IPS-20b (cell line): ENCODE results near the gene ACO1.
A peak's percentile ranks its signal among the peaks of the same experiment; 100 is the strongest.
"Not testable (repeated sequence)": the region's sequence is repeated elsewhere in the genome, so short reads cannot be mapped to it uniquely, and the experiment has no call there.

Experiments
- H3K27ac ChIP-seq: one replicate; pipeline ENCODE4 v1.5.1; 2013; ENCODE audit warnings: low read length
- H3K27me3 ChIP-seq: 2 replicates; pipeline ENCODE4 v1.6.1; 2013; ENCODE audit warnings: mild to moderate bottlenecking, low read length, inconsistent platforms; ENCODE audit not compliant: insufficient read depth
- H3K36me3 ChIP-seq: 2 replicates; pipeline ENCODE4 v1.6.1; 2013; ENCODE audit warnings: low read depth, mild to moderate bottlenecking, inconsistent platforms, low read length, moderate library complexity; ENCODE audit not compliant: insufficient read depth
- H3K4me1 ChIP-seq: 2 replicates; pipeline ENCODE4 v1.6.1; 2013; ENCODE audit warnings: mild to moderate bottlenecking, control low read depth, inconsistent platforms, low read length, moderate library complexity; ENCODE audit not compliant: insufficient read depth
- H3K4me3 ChIP-seq: 2 replicates; pipeline ENCODE4 v1.5.1; 2013; ENCODE audit warnings: mild to moderate bottlenecking, low read length, inconsistent platforms
- H3K9ac ChIP-seq: 2 replicates; pipeline ENCODE4 v1.6.1; 2013; ENCODE audit warnings: low read depth, mild to moderate bottlenecking, inconsistent platforms, low read length, moderate library complexity
- H3K9me3 ChIP-seq: 2 replicates; pipeline ENCODE4 v1.6.1; 2013; ENCODE audit warnings: mild to moderate bottlenecking, low read depth, low read length, inconsistent platforms; ENCODE audit not compliant: insufficient read depth

The ACO1 gene

DNA sequence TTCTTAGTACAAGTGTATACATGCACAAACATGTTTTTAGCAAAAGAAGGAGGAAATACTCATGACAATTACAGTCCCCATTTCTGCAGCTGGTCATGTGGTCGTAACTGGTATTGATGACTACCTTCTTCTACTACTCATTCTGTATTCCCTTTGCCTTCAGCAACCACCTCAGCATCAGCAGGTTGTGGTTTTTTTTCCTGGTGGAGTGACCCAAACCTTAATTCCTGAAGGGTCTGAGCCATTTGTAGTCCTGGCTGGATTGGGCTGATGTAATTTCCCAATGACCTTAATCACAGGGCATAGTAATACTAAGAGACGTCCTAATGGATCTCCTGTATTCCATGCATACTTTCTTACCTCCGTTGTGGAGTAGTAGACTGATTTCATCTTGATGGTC lies 31.0 kb upstream of the ACO1 start:
- not testable (repeated sequence) for H3K27ac ChIP-seq, H3K27me3 ChIP-seq, H3K4me1 ChIP-seq, H3K36me3 ChIP-seq, H3K9me3 ChIP-seq, H3K9ac ChIP-seq, H3K4me3 ChIP-seq

DNA sequence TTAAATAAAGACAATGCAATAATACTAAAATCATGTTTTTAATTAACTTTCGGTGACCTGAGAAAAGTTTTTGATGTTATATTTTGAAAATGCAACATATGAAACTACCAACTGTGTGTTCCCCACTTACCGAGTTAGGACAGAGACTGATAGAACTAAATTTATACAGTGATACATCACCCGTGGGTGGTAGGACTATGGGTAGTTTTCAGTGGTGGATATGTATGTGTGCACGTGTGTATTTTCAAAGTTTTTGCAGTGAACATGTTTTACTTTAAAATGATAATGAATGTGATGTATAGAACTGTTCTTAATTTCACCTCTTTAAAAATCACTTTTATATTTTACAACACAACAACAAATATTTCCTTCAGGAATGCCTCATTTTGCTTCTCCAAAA lies 25.0 kb upstream of the ACO1 start:
- H3K9ac ChIP-seq = no peak overlapping the region
- H3K27ac ChIP-seq = no peak overlapping the region
- no peaks in the 10 kb centered on the region for H3K27me3 ChIP-seq
- no peaks in the 10 kb centered on the region for H3K9me3 ChIP-seq
- H3K4me1 ChIP-seq = no peaks in the 10 kb centered on the region
- H3K36me3 ChIP-seq = no peaks in the 10 kb centered on the region
- no peak overlapping the region for H3K4me3 ChIP-seq

- Histone ChIP-seq H3K36me3 (no peaks in the 10 kb centered on the region), H3K4me1 (no peaks in the 10 kb centered on the region), H3K27me3 (no peaks in the 10 kb centered on the region), H3K4me3 (no peak overlapping the region), H3K27ac (no peak overlapping the region), H3K9me3 (no peaks in the 10 kb centered on the region), H3K9ac (no peak overlapping the region)
Measured at GRCh38 chr9:32360983-32361673, 23.3 kb upstream of the ACO1 start.

DNA sequence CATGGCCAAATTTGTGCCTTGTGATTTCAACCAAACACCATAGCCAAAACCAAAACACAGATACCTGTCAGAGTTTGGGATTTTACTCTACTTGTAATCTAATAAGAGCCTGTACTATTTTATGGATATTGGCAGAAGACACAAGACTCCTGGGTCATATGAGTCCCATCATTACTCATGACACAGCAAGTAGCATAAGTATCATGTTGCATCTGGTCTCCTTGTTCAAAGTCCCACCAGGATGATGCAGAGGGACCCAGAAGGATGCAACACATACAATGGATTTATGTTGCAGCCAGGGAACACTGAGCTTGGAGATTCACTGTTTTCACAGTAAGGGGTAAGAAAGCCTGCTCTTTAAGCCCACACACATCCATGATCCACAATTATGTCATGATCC lies 13.2 kb upstream of the ACO1 start:
- Histone ChIP-seq H3K4me3 (no peak overlapping the region), H3K4me1 (no peaks in the 10 kb centered on the region), H3K27me3 (no peaks in the 10 kb centered on the region), H3K9ac (no peak overlapping the region), H3K36me3 (no peaks in the 10 kb centered on the region), H3K27ac (no peak overlapping the region), H3K9me3 (peaks cover 9% of the 10 kb centered on the region; the same call in 1 of the 2 replicates)

GRCh38 chr9:32371679-32372078 lies 12.8 kb upstream of the ACO1 start:
- H3K9me3 ChIP-seq = peaks cover 9% of the 10 kb centered on the region; the same call in 1 of the 2 replicates
- no peaks in the 10 kb centered on the region for H3K4me1 ChIP-seq
- no peak overlapping the region for H3K27ac ChIP-seq
- H3K9ac ChIP-seq = no peak overlapping the region
- H3K36me3 ChIP-seq = no peaks in the 10 kb centered on the region
- H3K4me3 ChIP-seq = no peak overlapping the region
- no peaks in the 10 kb centered on the region for H3K27me3 ChIP-seq

DNA sequence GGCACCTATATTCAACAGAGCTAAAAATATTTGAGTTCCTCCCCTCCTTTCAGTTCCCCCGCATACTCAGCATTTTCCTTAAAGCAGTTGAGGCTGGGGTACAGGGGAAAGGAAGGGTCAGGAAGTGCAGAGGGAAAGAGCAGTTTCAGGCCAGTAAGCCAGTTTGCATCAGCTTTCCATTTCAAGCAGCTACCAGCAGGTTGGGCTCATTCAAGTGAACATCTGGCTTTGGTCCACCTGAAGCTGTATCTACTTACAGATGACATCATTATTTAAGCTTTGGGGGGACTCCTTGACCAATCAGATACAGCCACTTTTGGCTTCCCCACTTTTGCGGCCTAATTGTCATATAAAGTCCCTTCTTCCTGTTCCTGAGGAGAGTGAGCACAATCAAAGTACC lies 8.2 kb upstream of the ACO1 start:
- Histone ChIP-seq H3K9ac (no peak overlapping the region), H3K4me1 (no peaks in the 10 kb centered on the region), H3K27ac (no peak overlapping the region), H3K36me3 (no peaks in the 10 kb centered on the region), H3K9me3 (no peaks in the 10 kb centered on the region), H3K27me3 (peaks cover 7% of the 10 kb centered on the region), H3K4me3 (no peak overlapping the region)

- Histone ChIP-seq H3K4me3 (no peak overlapping the region), H3K27me3 (peaks cover 29% of the 10 kb centered on the region), H3K4me1 (0 out of 2 replicates have a peak, but pooled peaks cover under 1% of the 10 kb centered on the region), H3K27ac (no peak overlapping the region), H3K9me3 (no peaks in the 10 kb centered on the region), H3K36me3 (no peaks in the 10 kb centered on the region), H3K9ac (no peak overlapping the region)
Measured at GRCh38 chr9:32378496-32378895, 5.9 kb upstream of the ACO1 start.

- Histone ChIP-seq H3K4me3 (no peak overlapping the region), H3K9ac (no peak overlapping the region), H3K27me3 (peaks cover 35% of the 10 kb centered on the region), H3K27ac (no peak overlapping the region), H3K4me1 (0 out of 2 replicates have a peak, but pooled peaks cover 3% of the 10 kb centered on the region), H3K36me3 (no peaks in the 10 kb centered on the region), H3K9me3 (no peaks in the 10 kb centered on the region)
Measured at GRCh38 chr9:32378993-32379729, 5.3 kb upstream of the ACO1 start.

GRCh38 chr9:32380944-32381343 lies 3.5 kb upstream of the ACO1 start:
- Histone ChIP-seq H3K27me3 (peaks cover 40% of the 10 kb centered on the region), H3K36me3 (no peaks in the 10 kb centered on the region), H3K4me1 (0 out of 2 replicates have a peak, but pooled peaks cover 3% of the 10 kb centered on the region), H3K27ac (no peak overlapping the region), H3K4me3 (no peak overlapping the region), H3K9me3 (no peaks in the 10 kb centered on the region), H3K9ac (no peak overlapping the region)

DNA sequence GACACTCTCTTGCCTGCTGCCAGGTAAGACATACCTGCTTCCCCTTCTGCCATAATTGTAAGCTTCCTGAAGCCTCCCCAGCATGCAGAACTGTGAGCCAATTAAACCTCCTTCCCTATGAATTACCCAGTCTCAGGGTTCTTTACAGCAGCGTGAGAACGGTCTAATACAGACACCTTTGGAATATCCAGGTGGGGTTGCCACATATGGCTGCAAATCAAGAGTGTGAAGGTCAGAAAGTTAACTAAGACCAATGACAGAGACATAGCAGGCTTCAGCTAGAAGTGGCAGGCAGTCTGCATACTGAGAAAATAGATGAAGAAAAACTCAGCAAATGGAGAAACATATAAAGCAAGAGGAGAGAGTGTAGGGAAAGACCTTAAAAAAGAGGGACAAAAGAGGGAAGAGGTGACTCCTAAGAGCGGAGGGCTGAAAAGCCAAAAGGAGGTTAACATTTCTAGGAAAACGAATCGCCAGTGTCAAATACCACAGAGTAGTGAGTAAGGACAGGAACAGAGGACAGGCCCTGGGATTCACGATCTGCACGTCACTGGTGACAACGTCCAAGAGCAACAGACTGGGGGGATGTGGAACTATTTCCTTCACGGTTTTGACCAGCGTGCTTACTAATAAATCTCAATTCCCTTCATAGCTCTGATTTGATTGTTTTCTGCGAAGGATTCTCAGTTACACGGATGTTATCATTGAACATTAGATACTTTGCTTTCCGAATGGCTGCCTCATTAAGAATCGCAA lies 1.7 kb upstream of the ACO1 start:
- 0 out of 2 replicates have a peak, but pooled peaks cover 3% of the 10 kb centered on the region for H3K4me1 ChIP-seq
- H3K27me3 ChIP-seq = peaks cover 40% of the 10 kb centered on the region
- no peaks in the 10 kb centered on the region for H3K36me3 ChIP-seq
- no peak overlapping the region for H3K4me3 ChIP-seq
- H3K9me3 ChIP-seq = no peaks in the 10 kb centered on the region
- no peak overlapping the region for H3K9ac ChIP-seq
- no peak overlapping the region for H3K27ac ChIP-seq

GRCh38 chr9:32384002-32384363 lies 460 bp upstream of the ACO1 start:
- peak overlapping the region; percentile 20; the same call in 1 of the 2 replicates for H3K9ac ChIP-seq
- H3K27ac ChIP-seq = no peak overlapping the region
- 0 out of 2 replicates have a peak, but pooled peaks cover 3% of the 10 kb centered on the region for H3K4me1 ChIP-seq
- peaks cover 40% of the 10 kb centered on the region for H3K27me3 ChIP-seq
- H3K9me3 ChIP-seq = no peaks in the 10 kb centered on the region
- H3K4me3 ChIP-seq = peak overlapping the region; percentile 86
- H3K36me3 ChIP-seq = no peaks in the 10 kb centered on the region
